ENCODE results near the gene CRCP. TPM values are rescaled to one million over a fixed set of nuclear protein-coding genes. Genes with fewer than 3 reads are reported as not detected.

CRCP gene
- total and polyA plus RNA-seq, 4 donors, result 13.0 to 52.6 (median 18.4) TPM

GRCh38 chr7:66088861-66089838 lies 25.5 kb upstream of the CRCP start:
- WGBS, result 87% methylated on average over 32 of the region's 32 CpGs
- no peak for DNase-seq (ENCODE audit: low spot score)
- peaks cover 24 to 72% (median 56%) of the 10 kb centered on the region in 4 donors for H3K36me3 ChIP-seq (ENCODE audit: control insufficient read depth in 4 of 4, insufficient read depth in 3 of 4, low read depth in 1 of 4, low read length in 3 of 4)

GRCh38 chr7:66092654-66093053 lies 22.0 kb upstream of the CRCP start:
- peaks cover 15 to 47% (median 39%) of the 10 kb centered on the region in 4 donors for H3K36me3 ChIP-seq (ENCODE audit: control insufficient read depth in 4 of 4, insufficient read depth in 3 of 4, low read depth in 1 of 4, low read length in 3 of 4)
- H3K9me3 ChIP-seq (ENCODE audit: control insufficient read depth in 4 of 4, low read length in 3 of 4), result no peaks in the 10 kb centered on the region
- no peak for TF ChIP-seq SP1 (IDR thresholded peaks at IDR 0.05)
- no peak for TF ChIP-seq FOXA1 (IDR thresholded peaks at IDR 0.05)
- no peak for TF ChIP-seq FOXA2 (IDR thresholded peaks at IDR 0.05)
- TF ChIP-seq RAD21 (IDR thresholded peaks at IDR 0.05), result no peak
- TF ChIP-seq, protein P1, sequence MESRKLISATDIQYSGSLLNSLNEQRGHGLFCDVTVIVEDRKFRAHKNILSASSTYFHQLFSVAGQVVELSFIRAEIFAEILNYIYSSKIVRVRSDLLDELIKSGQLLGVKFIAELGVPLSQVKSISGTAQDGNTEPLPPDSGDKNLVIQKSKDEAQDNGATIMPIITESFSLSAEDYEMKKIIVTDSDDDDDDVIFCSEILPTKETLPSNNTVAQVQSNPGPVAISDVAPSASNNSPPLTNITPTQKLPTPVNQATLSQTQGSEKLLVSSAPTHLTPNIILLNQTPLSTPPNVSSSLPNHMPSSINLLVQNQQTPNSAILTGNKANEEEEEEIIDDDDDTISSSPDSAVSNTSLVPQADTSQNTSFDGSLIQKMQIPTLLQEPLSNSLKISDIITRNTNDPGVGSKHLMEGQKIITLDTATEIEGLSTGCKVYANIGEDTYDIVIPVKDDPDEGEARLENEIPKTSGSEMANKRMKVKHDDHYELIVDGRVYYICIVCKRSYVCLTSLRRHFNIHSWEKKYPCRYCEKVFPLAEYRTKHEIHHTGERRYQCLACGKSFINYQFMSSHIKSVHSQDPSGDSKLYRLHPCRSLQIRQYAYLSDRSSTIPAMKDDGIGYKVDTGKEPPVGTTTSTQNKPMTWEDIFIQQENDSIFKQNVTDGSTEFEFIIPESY (IDR thresholded peaks at IDR 0.05), result no peak
- TF ChIP-seq TAF1 (conservative IDR thresholded peaks at IDR 0.05), result no peak
- TF ChIP-seq NR2F2 (IDR thresholded peaks at IDR 0.05), result no peak
- no peak for TF ChIP-seq JUND (IDR thresholded peaks at IDR 0.05)
- TF ChIP-seq YY1 (IDR thresholded peaks at IDR 0.05), result no peak
- TF ChIP-seq GABPA (IDR thresholded peaks at IDR 0.05 in 1 of 2, conservative IDR thresholded peaks at IDR 0.05 in 1 of 2), result no peak
- TF ChIP-seq, protein P2, sequence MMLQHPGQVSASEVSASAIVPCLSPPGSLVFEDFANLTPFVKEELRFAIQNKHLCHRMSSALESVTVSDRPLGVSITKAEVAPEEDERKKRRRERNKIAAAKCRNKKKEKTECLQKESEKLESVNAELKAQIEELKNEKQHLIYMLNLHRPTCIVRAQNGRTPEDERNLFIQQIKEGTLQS (IDR thresholded peaks at IDR 0.05), result no peak
- H3K9ac ChIP-seq (ENCODE audit: low read depth in 1 of 2, low read length in 2 of 2), result no peak overlapping the region
- no peak for DNase-seq (ENCODE audit: low spot score)
- no peak overlapping the region for H3K27ac ChIP-seq (ENCODE audit: low read depth in 1 of 2, low read length in 2 of 2)
- WGBS, result 97% methylated on average over 19 of the region's 19 CpGs
- no peak overlapping the region for H3K4me3 ChIP-seq (ENCODE audit: low read depth in 1 of 3, low read length in 3 of 3)
- H3K27me3 ChIP-seq (ENCODE audit: control insufficient read depth in 4 of 4, insufficient read depth in 4 of 4, low read length in 3 of 4), result no peaks in the 10 kb centered on the region
- no peaks in the 10 kb centered on the region for H3K4me1 ChIP-seq (ENCODE audit: control insufficient read depth in 4 of 4, insufficient read depth in 4 of 4, low read length in 3 of 4)

More at GRCh38 chr7:66088861-66089838, 25.5 kb upstream of the CRCP start:
- Histone ChIP-seq H3K27ac (ENCODE audit: low read depth in 1 of 2, low read length in 2 of 2) (no peak overlapping the region), H3K4me3 (ENCODE audit: low read depth in 1 of 3, low read length in 3 of 3) (no peak overlapping the region), H3K9me3 (ENCODE audit: control insufficient read depth in 4 of 4, low read length in 3 of 4) (no peaks in the 10 kb centered on the region), H3K9ac (ENCODE audit: low read depth in 1 of 2, low read length in 2 of 2) (no peak overlapping the region), H3K27me3 (ENCODE audit: control insufficient read depth in 4 of 4, insufficient read depth in 4 of 4, low read length in 3 of 4) (no peaks in the 10 kb centered on the region), H3K4me1 (ENCODE audit: control insufficient read depth in 4 of 4, insufficient read depth in 4 of 4, low read length in 3 of 4) (no peaks in the 10 kb centered on the region)
- TF ChIP-seq, protein P3, sequence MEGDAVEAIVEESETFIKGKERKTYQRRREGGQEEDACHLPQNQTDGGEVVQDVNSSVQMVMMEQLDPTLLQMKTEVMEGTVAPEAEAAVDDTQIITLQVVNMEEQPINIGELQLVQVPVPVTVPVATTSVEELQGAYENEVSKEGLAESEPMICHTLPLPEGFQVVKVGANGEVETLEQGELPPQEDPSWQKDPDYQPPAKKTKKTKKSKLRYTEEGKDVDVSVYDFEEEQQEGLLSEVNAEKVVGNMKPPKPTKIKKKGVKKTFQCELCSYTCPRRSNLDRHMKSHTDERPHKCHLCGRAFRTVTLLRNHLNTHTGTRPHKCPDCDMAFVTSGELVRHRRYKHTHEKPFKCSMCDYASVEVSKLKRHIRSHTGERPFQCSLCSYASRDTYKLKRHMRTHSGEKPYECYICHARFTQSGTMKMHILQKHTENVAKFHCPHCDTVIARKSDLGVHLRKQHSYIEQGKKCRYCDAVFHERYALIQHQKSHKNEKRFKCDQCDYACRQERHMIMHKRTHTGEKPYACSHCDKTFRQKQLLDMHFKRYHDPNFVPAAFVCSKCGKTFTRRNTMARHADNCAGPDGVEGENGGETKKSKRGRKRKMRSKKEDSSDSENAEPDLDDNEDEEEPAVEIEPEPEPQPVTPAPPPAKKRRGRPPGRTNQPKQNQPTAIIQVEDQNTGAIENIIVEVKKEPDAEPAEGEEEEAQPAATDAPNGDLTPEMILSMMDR (IDR thresholded peaks at IDR 0.05; ENCODE audit: low read depth, low read length, missing input control), result no peak
- TF ChIP-seq SP1 (IDR thresholded peaks at IDR 0.05) (no peak), TAF1 (conservative IDR thresholded peaks at IDR 0.05) (no peak), NR2F2 (IDR thresholded peaks at IDR 0.05) (no peak), FOXA1 (IDR thresholded peaks at IDR 0.05) (no peak), JUND (IDR thresholded peaks at IDR 0.05) (no peak), RAD21 (IDR thresholded peaks at IDR 0.05) (no peak), GABPA (IDR thresholded peaks at IDR 0.05 in 1 of 2, conservative IDR thresholded peaks at IDR 0.05 in 1 of 2) (no peak), YY1 (IDR thresholded peaks at IDR 0.05) (no peak)
- TF ChIP-seq, protein P1 (IDR thresholded peaks at IDR 0.05), result no peak

All from liver (tissue), 9 donors.